ENCODE results near the gene C2orf92.

The C2orf92 gene

GRCh38 chr2:97676620-97677019 lies 7.1 kb downstream of the C2orf92 start:
- no peak for TF ChIP-seq CTCF (IDR thresholded peaks at IDR 0.05)

GRCh38 chr2:97677480-97677879 lies 8.0 kb downstream of the C2orf92 start:
- no peak for TF ChIP-seq CTCF (IDR thresholded peaks at IDR 0.05)

- no peak for TF ChIP-seq CTCF (IDR thresholded peaks at IDR 0.05)
These were observed 8.8 kb downstream of the C2orf92 start for GRCh38 chr2:97678298-97678697.

GRCh38 chr2:97688062-97688827 lies 18.7 kb downstream of the C2orf92 start:
- TF ChIP-seq CTCF (IDR thresholded peaks at IDR 0.05) = no peak

- no peak for TF ChIP-seq CTCF (IDR thresholded peaks at IDR 0.05)
These were observed 21.7 kb downstream of the C2orf92 start for GRCh38 chr2:97691166-97691565.

- no peak for TF ChIP-seq CTCF (IDR thresholded peaks at IDR 0.05)
These were observed 24.0 kb downstream of the C2orf92 start for GRCh38 chr2:97693476-97693875.

GRCh38 chr2:97695744-97696143 lies 26.2 kb downstream of the C2orf92 start:
- no peak for TF ChIP-seq CTCF (IDR thresholded peaks at IDR 0.05)

Data from LNCAP (cell line).